GM23248 (cell line): ENCODE results near the gene SV2C. TPM values are rescaled to one million over a fixed set of nuclear protein-coding genes. Genes with fewer than 3 reads are reported as not detected.

ENCODE experiments used
- DNase-seq: peaks from one replicate; pipeline ENCODE4 v3.0.0-alpha.2; 2015
- H2AFZ ChIP-seq: fragments of 200-600 bp; sonication (generic); 2 replicates; pipeline ENCODE4 v1.6.1; 2016; ENCODE audit warnings: antibody characterized with exemption
- H3F3A ChIP-seq: fragments of 200-600 bp; sonication (generic); 2 replicates; pipeline ENCODE4 v1.6.1; 2016; ENCODE audit warnings: mild to moderate bottlenecking, antibody characterized with exemption, mixed run types; ENCODE audit not compliant: insufficient read depth
- H3K27ac ChIP-seq: fragments of 200-600 bp; sonication (generic); 2 replicates; pipeline ENCODE4 v1.5.1; 2016; ENCODE audit warnings: mild to moderate bottlenecking
- H3K27me3 ChIP-seq: fragments of 200-600 bp; sonication (generic); replicated peaks from 2 replicates; pipeline ENCODE4 v1.6.1; 2016; ENCODE audit warnings: mild to moderate bottlenecking; ENCODE audit not compliant: insufficient read depth
- H3K36me3 ChIP-seq: fragments of 200-600 bp; sonication (generic); 2 replicates; pipeline ENCODE4 v1.6.1; 2016; ENCODE audit warnings: low read depth, mild to moderate bottlenecking
- H3K4me1 ChIP-seq: fragments of 200-600 bp; sonication (generic); 2 replicates; pipeline ENCODE4 v1.6.1; 2016; ENCODE audit warnings: mild to moderate bottlenecking; ENCODE audit not compliant: insufficient read depth
- H3K4me2 ChIP-seq: fragments of 200-600 bp; sonication (generic); one replicate; pipeline ENCODE4 v1.6.1; 2016; ENCODE audit warnings: mild to moderate bottlenecking; ENCODE audit not compliant: unreplicated experiment
- H3K4me3 ChIP-seq: fragments of 200-600 bp; sonication (generic); 2 replicates; pipeline ENCODE4 v1.5.1; 2016; ENCODE audit warnings: mild to moderate bottlenecking
- H3K79me2 ChIP-seq: fragments of 200-600 bp; sonication (generic); 2 replicates; pipeline ENCODE4 v1.6.1; 2016; ENCODE audit warnings: mild to moderate bottlenecking; ENCODE audit not compliant: insufficient read depth
- H3K9ac ChIP-seq: fragments of 200-600 bp; sonication (generic); 2 replicates; pipeline ENCODE4 v1.6.1; 2016; ENCODE audit warnings: mild to moderate bottlenecking
- H3K9me2 ChIP-seq: fragments of 200-600 bp; sonication (generic); 2 replicates; pipeline ENCODE4 v1.6.1; 2016; ENCODE audit warnings: mixed run types, mild to moderate bottlenecking, moderate library complexity; ENCODE audit not compliant: insufficient read depth
- H3K9me3 ChIP-seq: fragments of 200-600 bp; sonication (generic); one replicate; pipeline ENCODE4 v1.6.1; 2017; ENCODE audit warnings: low read depth
- H4K20me1 ChIP-seq: fragments of 200-600 bp; sonication (generic); 2 replicates; pipeline ENCODE4 v1.6.0; 2016; ENCODE audit not compliant: insufficient read depth
- EZH2 ChIP-seq: fragments of 200-600 bp; sonication (generic); IDR thresholded peaks from 2 replicates; pipeline ENCODE4 v1.6.1; 2018; ENCODE audit warnings: antibody characterized with exemption, mild to moderate bottlenecking; ENCODE audit not compliant: insufficient read depth, poor library complexity, severe bottlenecking
- EZH2phosphoT487 ChIP-seq: fragments of 200-600 bp; sonication (generic); IDR thresholded peaks from 2 replicates; pipeline ENCODE4 v1.6.1; 2018; ENCODE audit warnings: antibody characterized with exemption, moderate library complexity, mild to moderate bottlenecking, low read depth; ENCODE audit not compliant: insufficient read depth
- WGBS, 2 experiments: methylation state at CpG; one replicate each; pipeline ENCODE4 v1.1.6; 2015 to 2017; ENCODE audit warnings: low lambda C conversion rate in 2 of 2, low coverage in 1 of 2; ENCODE audit errors: missing lambda C conversion rate in 2 of 2; 5-methylcytosine and 5-hydroxymethylcytosine counted together
- in situ Hi-C: fragments of 300-500 bp; cut with MboI; formaldehyde crosslinking; loops from 2 replicates; pipeline ENCODE4 v1.15.0; 2020
- polyA plus RNA-seq: library from polyadenylated mRNA; unstranded; fragments of >200 nt; fragmentation: Nextera tagmentation; extraction: Ambion mirVana; gene quantifications from 2 replicates; pipeline ENCODE4 v1.2.1, GENCODE V29; 2016
- total RNA-seq: library from RNA; depleted of rRNA; stranded (reverse); fragments of >200 nt; shearing (Covaris generic); gene quantifications from 2 replicates; pipeline ENCODE4 v1.2.3, GENCODE V29; 2014

Gene SV2C
- total and polyA plus RNA-seq, 2 experiments from 2014 or later = not detected

DNA sequence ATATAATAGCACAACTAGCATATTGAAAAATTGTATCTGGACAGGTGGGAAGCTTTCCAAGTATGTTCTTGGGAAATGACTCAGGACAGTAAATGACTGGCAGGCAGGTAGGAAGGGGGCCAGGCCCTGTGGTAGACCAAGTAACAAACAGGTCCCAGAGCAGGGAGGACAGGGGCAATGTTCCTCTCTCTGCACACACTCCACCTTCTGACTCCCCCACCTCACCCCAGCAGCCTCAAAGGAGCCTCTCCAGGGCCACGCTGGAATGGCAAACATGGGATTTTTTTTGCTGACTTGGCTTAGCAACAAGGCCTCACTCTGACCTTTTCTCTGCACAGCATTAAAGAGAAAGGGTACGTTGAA, 288.8 kb downstream of the SV2C start:
- no peaks in the 10 kb centered on the region for H3K9me2 ChIP-seq
- H3K9ac ChIP-seq = no peak overlapping the region
- H3K27me3 ChIP-seq = no peaks in the 10 kb centered on the region
- TF ChIP-seq EZH2 = no peak
- no peak for TF ChIP-seq EZH2phosphoT487
- in situ Hi-C loops = no loop called here
- H3K79me2 ChIP-seq = no peaks in the 10 kb centered on the region
- H3K9me3 ChIP-seq = no peaks in the 10 kb centered on the region
- no peak overlapping the region for H3K4me2 ChIP-seq
- 11 to 17% methylated on average over 2 of the region's 2 CpGs for WGBS, 2 experiments
- no peak overlapping the region for H2AFZ ChIP-seq
- no peak overlapping the region for H3K27ac ChIP-seq
- H3K4me3 ChIP-seq = no peak overlapping the region
- no peaks in the 10 kb centered on the region for H3K4me1 ChIP-seq
- no peaks in the 10 kb centered on the region for H4K20me1 ChIP-seq
- no peaks in the 10 kb centered on the region for H3F3A ChIP-seq
- no peaks in the 10 kb centered on the region for H3K36me3 ChIP-seq
- DNase-seq = no peak

DNA sequence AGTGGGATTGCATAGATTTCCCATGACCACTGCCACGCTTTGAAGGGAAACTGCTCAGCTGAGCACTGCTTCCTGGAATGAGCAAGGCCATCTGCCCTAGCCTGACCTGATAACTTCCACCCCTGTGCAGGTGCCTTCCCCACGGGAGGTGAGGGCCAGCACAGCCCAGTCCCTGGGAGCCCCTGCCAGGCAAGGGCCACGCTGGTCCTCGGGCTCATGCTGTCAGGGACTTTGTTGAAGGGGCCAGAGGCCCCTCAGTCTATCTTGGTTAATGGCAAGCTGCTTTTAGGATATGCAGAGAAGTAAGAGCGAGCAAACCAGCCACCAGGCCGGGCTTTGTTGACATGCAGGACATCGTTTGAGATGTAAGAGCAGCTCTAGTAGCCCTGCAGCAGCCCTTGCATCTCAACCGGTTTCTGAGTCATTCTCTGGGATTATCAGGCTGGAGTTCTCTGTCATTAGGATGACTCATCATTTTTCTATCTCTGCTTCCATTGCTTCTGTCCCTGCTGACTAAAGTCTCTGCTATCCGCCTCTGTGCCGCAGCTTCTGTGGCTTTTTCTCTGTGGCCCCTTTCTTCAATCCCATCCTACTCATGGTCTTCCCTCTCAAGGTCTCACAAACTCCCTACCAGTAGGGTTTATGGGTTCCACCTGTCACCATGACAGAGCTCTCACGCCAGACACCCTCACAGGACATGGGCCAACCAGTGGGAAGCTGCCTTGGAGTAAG, 289.3 kb downstream of the SV2C start:
- Histone ChIP-seq H3K9ac (no peak overlapping the region), H3K9me3 (no peaks in the 10 kb centered on the region), H3F3A (no peaks in the 10 kb centered on the region), H4K20me1 (no peaks in the 10 kb centered on the region), H3K79me2 (no peaks in the 10 kb centered on the region), H3K36me3 (no peaks in the 10 kb centered on the region), H3K9me2 (no peaks in the 10 kb centered on the region), H3K4me1 (no peaks in the 10 kb centered on the region), H3K27me3 (no peaks in the 10 kb centered on the region), H2AFZ (no peak overlapping the region), H3K4me2 (no peak overlapping the region), H3K4me3 (no peak overlapping the region), H3K27ac (no peak overlapping the region)
- 34 to 37% methylated on average over 11 of the region's 11 CpGs for WGBS, 2 experiments
- DNase-seq = peak; percentile 92
- in situ Hi-C loops = no loop called here
- TF ChIP-seq EZH2 (no peak), EZH2phosphoT487 (no peak)

DNA sequence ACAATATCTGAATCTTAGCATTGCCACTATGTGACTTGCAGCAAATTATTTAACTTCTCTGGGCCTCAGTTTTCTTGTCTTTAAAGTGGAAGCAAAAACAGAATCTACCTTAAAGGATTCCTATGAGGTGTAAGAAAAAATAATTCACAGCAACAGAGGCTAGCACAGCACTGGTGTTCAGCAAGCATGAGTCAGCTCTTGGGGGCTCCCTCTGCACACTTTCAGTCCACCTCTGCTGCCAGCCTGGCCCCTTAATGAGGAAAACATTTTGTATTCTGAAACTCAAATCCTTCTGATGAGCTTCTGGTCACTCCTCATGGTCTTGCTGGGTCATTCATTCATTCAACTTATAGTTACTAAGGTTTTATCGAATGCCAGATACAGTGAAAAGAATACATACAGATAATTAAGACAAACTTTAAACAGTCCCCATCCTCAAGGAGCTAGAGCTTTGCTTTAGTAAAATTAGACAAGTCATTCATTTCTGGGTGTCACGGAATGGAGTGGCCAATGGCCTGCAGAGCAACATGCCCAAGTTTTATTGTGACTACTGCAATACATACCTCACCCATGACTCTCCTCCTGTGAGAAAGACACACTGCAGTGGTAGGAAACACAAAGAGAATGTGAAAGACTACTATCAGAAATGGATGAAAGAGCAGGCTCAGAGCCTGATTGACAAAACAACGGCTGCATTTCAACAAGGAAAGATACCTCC, 293.1 kb downstream of the SV2C start:
- TF ChIP-seq EZH2phosphoT487 = no peak
- TF ChIP-seq EZH2 = no peak
- in situ Hi-C loops = no loop called here
- Histone ChIP-seq H3K79me2 (no peaks in the 10 kb centered on the region), H3K9me3 (no peaks in the 10 kb centered on the region), H3K9me2 (no peaks in the 10 kb centered on the region), H3K9ac (no peak overlapping the region), H3K4me3 (no peak overlapping the region), H3K4me2 (no peak overlapping the region), H4K20me1 (no peaks in the 10 kb centered on the region), H3F3A (no peaks in the 10 kb centered on the region), H3K4me1 (no peaks in the 10 kb centered on the region), H3K27ac (no peak overlapping the region), H3K36me3 (no peaks in the 10 kb centered on the region), H3K27me3 (no peaks in the 10 kb centered on the region; the same call in 1 of the 2 replicates), H2AFZ (no peak overlapping the region)
- DNase-seq = peak; percentile 32
- 45% methylated on average over 3 of the region's 3 CpGs for WGBS, 2 experiments

DNA sequence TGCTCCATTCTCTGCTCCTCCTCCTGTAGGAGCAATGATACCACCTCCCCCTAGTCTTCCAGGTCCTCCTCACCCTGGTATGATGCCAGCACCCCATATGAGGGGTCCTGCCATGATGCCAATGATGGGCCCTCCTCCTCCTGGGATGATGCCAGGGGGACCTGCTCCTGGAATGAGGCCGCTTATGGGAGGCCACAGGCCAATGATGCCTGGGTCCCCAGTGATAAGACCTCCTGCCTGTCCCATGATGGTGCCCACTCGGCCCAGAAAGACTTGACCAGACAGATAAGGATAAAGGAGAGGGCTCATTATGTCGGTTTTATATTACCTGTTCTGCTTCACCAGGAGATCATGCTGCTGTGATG, 293.7 kb downstream of the SV2C start:
- Histone ChIP-seq H2AFZ (no peak overlapping the region), H3K4me1 (no peaks in the 10 kb centered on the region), H3K36me3 (no peaks in the 10 kb centered on the region), H3K4me3 (no peak overlapping the region), H3K79me2 (no peaks in the 10 kb centered on the region), H3K9ac (no peak overlapping the region), H3K27ac (no peak overlapping the region), H3F3A (no peaks in the 10 kb centered on the region), H3K9me3 (no peaks in the 10 kb centered on the region), H4K20me1 (no peaks in the 10 kb centered on the region), H3K4me2 (no peak overlapping the region), H3K27me3 (no peaks in the 10 kb centered on the region; the same call in 1 of the 2 replicates), H3K9me2 (no peaks in the 10 kb centered on the region)
- TF ChIP-seq EZH2 = no peak
- no peak for TF ChIP-seq EZH2phosphoT487
- WGBS, 2 experiments = 65% methylated on average over 3 of the region's 3 CpGs
- DNase-seq = no peak
- in situ Hi-C loops = no loop called here
